ENCODE results near the gene BCOR.

The BCOR gene

GRCh38 chrX:40035726-40036125 lies 62.0 kb downstream of the BCOR start:
- no peak for TF ChIP-seq CTCF (IDR thresholded peaks at IDR 0.05; ENCODE audit: low read depth, low read length)
- Histone ChIP-seq H3K9me3 (ENCODE audit: severe bottlenecking) (peaks cover 16% of the 10 kb centered on the region), H3K27me3 (ENCODE audit: insufficient read depth, low read depth, severe bottlenecking) (peaks cover 28% of the 10 kb centered on the region), H3K4me3 (ENCODE audit: low read depth, low read length) (no peak overlapping the region), H3K36me3 (no peaks in the 10 kb centered on the region), H3K27ac (no peak overlapping the region)
- no peak for DNase-seq

GRCh38 chrX:40031911-40032310 lies 65.8 kb downstream of the BCOR start:
- no peak overlapping the region for H3K27ac ChIP-seq
- TF ChIP-seq CTCF (IDR thresholded peaks at IDR 0.05; ENCODE audit: low read depth, low read length), result no peak
- H3K4me3 ChIP-seq (ENCODE audit: low read depth, low read length), result no peak overlapping the region
- peaks cover 7% of the 10 kb centered on the region for H3K9me3 ChIP-seq (ENCODE audit: severe bottlenecking)
- no peaks in the 10 kb centered on the region for H3K36me3 ChIP-seq
- DNase-seq, result no peak
- H3K27me3 ChIP-seq (ENCODE audit: insufficient read depth, low read depth, severe bottlenecking), result peaks cover 26% of the 10 kb centered on the region

GRCh38 chrX:40030205-40030604 lies 67.6 kb downstream of the BCOR start:
- no peak for DNase-seq
- no peak overlapping the region for H3K27ac ChIP-seq
- H3K9me3 ChIP-seq (ENCODE audit: severe bottlenecking), result peaks cover 3% of the 10 kb centered on the region
- no peak for TF ChIP-seq CTCF (IDR thresholded peaks at IDR 0.05; ENCODE audit: low read depth, low read length)
- peaks cover 20% of the 10 kb centered on the region for H3K27me3 ChIP-seq (ENCODE audit: insufficient read depth, low read depth, severe bottlenecking)
- no peak overlapping the region for H3K4me3 ChIP-seq (ENCODE audit: low read depth, low read length)
- no peaks in the 10 kb centered on the region for H3K36me3 ChIP-seq

GRCh38 chrX:40022421-40022820 lies 75.3 kb downstream of the BCOR start:
- no peak for DNase-seq
- TF ChIP-seq CTCF (IDR thresholded peaks at IDR 0.05; ENCODE audit: low read depth, low read length), result no peak
- Histone ChIP-seq H3K9me3 (ENCODE audit: severe bottlenecking) (peaks cover 13% of the 10 kb centered on the region), H3K27me3 (ENCODE audit: insufficient read depth, low read depth, severe bottlenecking) (peaks cover 25% of the 10 kb centered on the region), H3K4me3 (ENCODE audit: low read depth, low read length) (no peak overlapping the region), H3K36me3 (no peaks in the 10 kb centered on the region), H3K27ac (no peak overlapping the region)

GRCh38 chrX:40021647-40022046 lies 76.1 kb downstream of the BCOR start:
- Histone ChIP-seq H3K27me3 (ENCODE audit: insufficient read depth, low read depth, severe bottlenecking) (peaks cover 25% of the 10 kb centered on the region), H3K36me3 (no peaks in the 10 kb centered on the region), H3K9me3 (ENCODE audit: severe bottlenecking) (peaks cover 15% of the 10 kb centered on the region), H3K27ac (no peak overlapping the region), H3K4me3 (ENCODE audit: low read depth, low read length) (no peak overlapping the region)
- DNase-seq, result no peak
- TF ChIP-seq CTCF (IDR thresholded peaks at IDR 0.05; ENCODE audit: low read depth, low read length), result no peak

- Histone ChIP-seq H3K27ac (no peak overlapping the region), H3K27me3 (ENCODE audit: insufficient read depth, low read depth, severe bottlenecking) (peaks cover 34% of the 10 kb centered on the region), H3K9me3 (ENCODE audit: severe bottlenecking) (peaks cover 17% of the 10 kb centered on the region), H3K36me3 (no peaks in the 10 kb centered on the region), H3K4me3 (ENCODE audit: low read depth, low read length) (no peak overlapping the region)
- no peak for DNase-seq
- no peak for TF ChIP-seq CTCF (IDR thresholded peaks at IDR 0.05; ENCODE audit: low read depth, low read length)
These were observed 78.2 kb downstream of the BCOR start for GRCh38 chrX:40019541-40019940.

Measured in WERI-Rb-1 (cell line).